Neural cell (in vitro differentiated cells): Measurements from ENCODE around the gene PISD. TPM values are rescaled to one million over a fixed set of nuclear protein-coding genes. Genes with fewer than 3 reads are reported as not detected.

Experiments
- H2AFZ ChIP-seq: fragments of 200-600, 300-800 bp; sonication (generic), shearing (Covaris generic); 2 replicates; pipeline ENCODE4 v1.6.0; 2014; ENCODE audit warnings: low read depth, mild to moderate bottlenecking, antibody characterized with exemption, low read length, moderate library complexity
- H3F3A ChIP-seq: fragments of 200-600 bp; shearing (Covaris generic); 2 replicates; pipeline ENCODE4 v1.6.1; 2016; ENCODE audit warnings: mild to moderate bottlenecking, moderate library complexity, mixed read lengths, antibody characterized with exemption, low read length; ENCODE audit not compliant: insufficient read depth, poor library complexity, severe bottlenecking
- H3K27ac ChIP-seq: fragments of 200-600, 300-800 bp; sonication (generic), shearing (Covaris generic); 2 replicates; pipeline ENCODE4 v1.5.1; 2014; ENCODE audit warnings: mild to moderate bottlenecking, low read length, moderate library complexity
- H3K27me3 ChIP-seq: fragments of 300-800, 200-600 bp; sonication (generic), shearing (Covaris generic); 2 replicates; pipeline ENCODE4 v1.6.0; 2014; ENCODE audit warnings: mild to moderate bottlenecking, low read depth, low read length, moderate library complexity; ENCODE audit not compliant: insufficient read depth
- H3K36me3 ChIP-seq: fragments of 300-800, 200-600 bp; sonication (generic), shearing (Covaris generic); 2 replicates; pipeline ENCODE4 v1.5.1; 2014; ENCODE audit warnings: mild to moderate bottlenecking, antibody characterized with exemption, low read length, moderate library complexity; ENCODE audit not compliant: insufficient read depth
- H3K4me2 ChIP-seq: fragments of 300-800, 200-600 bp; sonication (generic), shearing (Covaris generic); 2 replicates; pipeline ENCODE4 v1.6.0; 2014; ENCODE audit warnings: mild to moderate bottlenecking, low read length
- H3K4me3 ChIP-seq: fragments of 300-800, 200-600 bp; sonication (generic), shearing (Covaris generic); 2 replicates; pipeline ENCODE4 v1.5.1; 2014; ENCODE audit warnings: mild to moderate bottlenecking, low read length, moderate library complexity
- H3K79me2 ChIP-seq: fragments of 200-600 bp; shearing (Covaris generic); replicated peaks from 2 replicates; pipeline ENCODE4 v1.6.0; 2014; ENCODE audit warnings: mild to moderate bottlenecking, low read length, moderate library complexity; ENCODE audit not compliant: insufficient read depth
- H3K9ac ChIP-seq: fragments of 300-800, 200-600 bp; sonication (generic), shearing (Covaris generic); 2 replicates; pipeline ENCODE4 v1.6.1; 2016; ENCODE audit warnings: mild to moderate bottlenecking, low read length, mixed read lengths
- H3K9me2 ChIP-seq: fragments of 200-600 bp; shearing (Covaris generic); 2 replicates; pipeline ENCODE4 v1.6.1; 2016; ENCODE audit warnings: mild to moderate bottlenecking, low read length, mixed read lengths; ENCODE audit not compliant: insufficient read depth
- H3K9me3 ChIP-seq: fragments of 200-600, 300-800 bp; sonication (generic), shearing (Covaris generic); 2 replicates; pipeline ENCODE4 v1.6.1; 2016; ENCODE audit warnings: mild to moderate bottlenecking, mixed run types, low read length, moderate library complexity, mixed read lengths
- H4K20me1 ChIP-seq: fragments of 200-600 bp; shearing (Covaris generic); 2 replicates; pipeline ENCODE4 v1.6.1; 2016; ENCODE audit warnings: mild to moderate bottlenecking, mixed run types; ENCODE audit not compliant: insufficient read depth
- CTCF ChIP-seq: fragments of 450-650 bp; IDR thresholded peaks from 2 replicates; pipeline ENCODE4 v1.5.1; 2014; ENCODE audit warnings: antibody characterized with exemption, mild to moderate bottlenecking, moderate library complexity; ENCODE audit not compliant: poor library complexity, severe bottlenecking
- EP300 ChIP-seq: fragments of 450-650 bp; conservative IDR thresholded peaks from 2 replicates; pipeline ENCODE4 v1.6.1; 2014; ENCODE audit warnings: antibody characterized with exemption, mild to moderate bottlenecking, moderate library complexity; ENCODE audit not compliant: poor library complexity, severe bottlenecking
- EZH2 ChIP-seq: fragments of 200-600, 300-800 bp; shearing (Covaris generic), sonication (generic); IDR thresholded peaks from 2 replicates; pipeline ENCODE4 v1.6.1; 2014; ENCODE audit warnings: antibody characterized with exemption, low read length, borderline replicate concordance, mild to moderate bottlenecking; ENCODE audit not compliant: insufficient read depth, poor library complexity, severe bottlenecking
- MXI1 ChIP-seq: fragments of 450-650 bp; conservative IDR thresholded peaks from 2 replicates; pipeline ENCODE4 v1.6.1; 2014; ENCODE audit warnings: antibody characterized with exemption, mild to moderate bottlenecking; ENCODE audit not compliant: poor library complexity, severe bottlenecking
- POLR2AphosphoS5 ChIP-seq: IDR thresholded peaks from 2 replicates; pipeline ENCODE4 v1.6.1; 2012
- RAD21 ChIP-seq: fragments of 450-650 bp; conservative IDR thresholded peaks from 2 replicates; pipeline ENCODE4 v1.6.1; 2014; ENCODE audit warnings: antibody characterized with exemption, mild to moderate bottlenecking, moderate library complexity
- REST ChIP-seq: IDR thresholded peaks from 2 replicates; pipeline ENCODE4 v1.6.1; 2012; ENCODE audit warnings: borderline replicate concordance
- SMC3 ChIP-seq: fragments of 450-650 bp; conservative IDR thresholded peaks from 2 replicates; pipeline ENCODE4 v1.6.1; 2014; ENCODE audit warnings: antibody characterized with exemption, mild to moderate bottlenecking, moderate library complexity; ENCODE audit not compliant: poor library complexity
- TAF1 ChIP-seq: IDR thresholded peaks from 2 replicates; pipeline ENCODE4 v1.6.1; 2012; ENCODE audit warnings: low read depth
- polyA plus RNA-seq: library from polyadenylated mRNA; depleted of rRNA; stranded (reverse); fragments of >200 nt; gene quantifications from 2 replicates; pipeline ENCODE4 v1.2.3, GENCODE V29; 2014

Gene PISD
- polyA plus RNA-seq, 1 donor from 2014 or later, result 50.9 TPM

GRCh38 chr22:31613904-31614296 lies 48.1 kb downstream of the PISD start:
- H3K36me3 ChIP-seq, result peaks cover 2% of the 10 kb centered on the region
- no peak for TF ChIP-seq MXI1
- no peak for TF ChIP-seq TAF1
- TF ChIP-seq REST, result no peak
- no peak for TF ChIP-seq EZH2
- TF ChIP-seq RAD21, result no peak
- TF ChIP-seq CTCF, result no peak

GRCh38 chr22:31613286-31613903 lies 48.6 kb downstream of the PISD start:
- H4K20me1 ChIP-seq, result no peaks in the 10 kb centered on the region
- no peak overlapping the region for H3K4me2 ChIP-seq
- H3K9ac ChIP-seq, result no peak overlapping the region
- no peaks in the 10 kb centered on the region for H3K79me2 ChIP-seq
- no peak overlapping the region for H3K4me3 ChIP-seq
- TF ChIP-seq TAF1, result no peak
- no peak for TF ChIP-seq EP300
- no peak for TF ChIP-seq EZH2
- no peak for TF ChIP-seq REST
- no peak for TF ChIP-seq CTCF
- no peak for TF ChIP-seq POLR2AphosphoS5
- no peak for TF ChIP-seq SMC3
- TF ChIP-seq RAD21, result no peak
- TF ChIP-seq MXI1, result no peak
- no peaks in the 10 kb centered on the region for H3F3A ChIP-seq
- no peaks in the 10 kb centered on the region for H3K36me3 ChIP-seq
- no peak overlapping the region for H3K27ac ChIP-seq
- H2AFZ ChIP-seq, result no peak overlapping the region
- no peaks in the 10 kb centered on the region for H3K27me3 ChIP-seq
- H3K9me2 ChIP-seq, result no peaks in the 10 kb centered on the region
- no peaks in the 10 kb centered on the region for H3K9me3 ChIP-seq

More at GRCh38 chr22:31613904-31614296, 48.1 kb downstream of the PISD start:
- Histone ChIP-seq H3K27ac (no peak overlapping the region), H3K9me3 (no peaks in the 10 kb centered on the region), H3K9me2 (no peaks in the 10 kb centered on the region), H3K9ac (no peak overlapping the region), H3K79me2 (no peaks in the 10 kb centered on the region), H2AFZ (no peak overlapping the region), H3K4me2 (no peak overlapping the region), H3K27me3 (no peaks in the 10 kb centered on the region), H3K4me3 (no peak overlapping the region), H3F3A (no peaks in the 10 kb centered on the region), H4K20me1 (no peaks in the 10 kb centered on the region)
